Mesendoderm (in vitro differentiated cells): ENCODE data around the gene CNTRL.

Source experiments
- DNase-seq: peaks from one replicate; pipeline ENCODE4 v3.0.0; 2013
- H2AK5ac ChIP-seq: 2 replicates; pipeline ENCODE4 v1.6.1; 2013; ENCODE audit warnings: low read length, inconsistent platforms
- H2BK120ac ChIP-seq: 2 replicates; pipeline ENCODE4 v1.6.1; 2013; ENCODE audit warnings: low read depth, mild to moderate bottlenecking, low read length, moderate library complexity, mixed read lengths
- H2BK15ac ChIP-seq: replicated peaks from 2 replicates; pipeline ENCODE4 v1.6.1; 2013; ENCODE audit warnings: low read depth, mild to moderate bottlenecking, moderate library complexity
- H2BK5ac ChIP-seq: 2 replicates; pipeline ENCODE4 v1.6.1; 2013; ENCODE audit warnings: low read length, inconsistent platforms
- H3K18ac ChIP-seq: 2 replicates; pipeline ENCODE4 v1.6.1; 2013; ENCODE audit warnings: mild to moderate bottlenecking, low read length, mixed read lengths
- H3K23ac ChIP-seq: one replicate; pipeline ENCODE4 v1.6.1; 2013; ENCODE audit warnings: low read length
- H3K27ac ChIP-seq: 2 replicates; pipeline ENCODE4 v1.5.1; 2013; ENCODE audit warnings: low read depth, mild to moderate bottlenecking, inconsistent platforms, low read length, moderate library complexity
- H3K27me3 ChIP-seq: 2 replicates; pipeline ENCODE4 v1.6.1; 2013; ENCODE audit warnings: low read length, control low read depth, mild to moderate bottlenecking, inconsistent platforms; ENCODE audit not compliant: insufficient read depth, poor library complexity
- H3K36me3 ChIP-seq: 2 replicates; pipeline ENCODE4 v1.6.1; 2013; ENCODE audit warnings: low read length, inconsistent platforms; ENCODE audit not compliant: control insufficient read depth, insufficient read depth
- H3K4ac ChIP-seq: one replicate; pipeline ENCODE4 v1.6.1; 2013; ENCODE audit warnings: low read depth, mild to moderate bottlenecking, low read length, moderate library complexity
- H3K4me1 ChIP-seq: 2 replicates; pipeline ENCODE4 v1.6.1; 2013; ENCODE audit warnings: low read depth, low read length, inconsistent platforms; ENCODE audit not compliant: control insufficient read depth
- H3K4me2 ChIP-seq: 2 replicates; pipeline ENCODE4 v1.6.1; 2013; ENCODE audit warnings: low read length
- H3K4me3 ChIP-seq: 2 replicates; pipeline ENCODE4 v1.5.1; 2013; ENCODE audit warnings: mild to moderate bottlenecking, low read length
- H3K56ac ChIP-seq: one replicate; pipeline ENCODE4 v1.6.1; 2013; ENCODE audit warnings: low read length
- H3K79me1 ChIP-seq: 2 replicates; pipeline ENCODE4 v1.6.1; 2013; ENCODE audit warnings: low read length, inconsistent platforms
- H3K79me2 ChIP-seq: 2 replicates; pipeline ENCODE4 v1.6.1; 2013; ENCODE audit warnings: mild to moderate bottlenecking, low read length; ENCODE audit not compliant: control insufficient read depth, insufficient read depth
- H3K9ac ChIP-seq: 2 replicates; pipeline ENCODE4 v1.6.1; 2013; ENCODE audit warnings: low read length, inconsistent platforms
- H4K5ac ChIP-seq: one replicate; pipeline ENCODE4 v1.6.1; 2013; ENCODE audit warnings: low read length
- H4K8ac ChIP-seq: one replicate; pipeline ENCODE4 v1.6.1; 2013; ENCODE audit warnings: low read depth, mild to moderate bottlenecking, control low read depth, low read length, moderate library complexity
- WGBS: extraction: QIAGEN DNeasy Blood & Tissue Kit; methylation state at CpG from one replicate; pipeline ENCODE4 v1.1.7; 2013; ENCODE audit warnings: low lambda C conversion rate, missing lambda C conversion rate; ENCODE audit not compliant: insufficient coverage; ENCODE audit errors: extremely low coverage; 5-methylcytosine and 5-hydroxymethylcytosine counted together

The CNTRL gene

DNA sequence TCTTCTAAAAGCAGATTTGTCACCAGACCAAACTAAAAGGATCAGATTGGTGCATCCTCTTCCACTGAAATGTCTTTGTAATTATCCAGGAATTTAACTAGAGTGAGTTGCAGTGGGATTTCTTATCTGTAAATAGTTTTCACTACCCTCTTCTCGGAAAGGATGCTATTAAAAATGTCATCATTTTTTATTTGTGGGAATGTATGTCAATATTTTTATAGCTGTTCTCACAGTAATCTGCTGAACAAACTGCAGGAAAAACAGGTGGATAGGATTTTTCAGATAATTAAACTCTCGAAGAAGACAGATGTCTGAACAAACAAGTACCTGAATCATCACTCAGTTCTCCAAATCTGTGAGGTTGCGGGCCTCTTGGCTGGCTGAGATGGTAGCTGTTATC, 64.2 kb downstream of the CNTRL start:
- Histone ChIP-seq H3K36me3 (peaks cover 1% of the 10 kb centered on the region), H3K23ac (no peak overlapping the region), H2AK5ac (no peak overlapping the region), H3K27ac (no peak overlapping the region), H4K5ac (no peak overlapping the region), H3K79me1 (no peaks in the 10 kb centered on the region), H3K27me3 (no peaks in the 10 kb centered on the region), H3K9ac (no peak overlapping the region), H3K4me2 (no peak overlapping the region), H3K4me3 (no peak overlapping the region), H3K4me1 (peaks cover 2% of the 10 kb centered on the region), H2BK120ac (no peak overlapping the region), H2BK5ac (no peak overlapping the region), H4K8ac (no peak overlapping the region), H2BK15ac (no peak overlapping the region), H3K18ac (no peak overlapping the region), H3K56ac (no peak overlapping the region), H3K79me2 (no peaks in the 10 kb centered on the region), H3K4ac (no peak overlapping the region)
- no peak for DNase-seq
- WGBS = no CpG with 5 or more reads among the region's 3 CpGs

DNA sequence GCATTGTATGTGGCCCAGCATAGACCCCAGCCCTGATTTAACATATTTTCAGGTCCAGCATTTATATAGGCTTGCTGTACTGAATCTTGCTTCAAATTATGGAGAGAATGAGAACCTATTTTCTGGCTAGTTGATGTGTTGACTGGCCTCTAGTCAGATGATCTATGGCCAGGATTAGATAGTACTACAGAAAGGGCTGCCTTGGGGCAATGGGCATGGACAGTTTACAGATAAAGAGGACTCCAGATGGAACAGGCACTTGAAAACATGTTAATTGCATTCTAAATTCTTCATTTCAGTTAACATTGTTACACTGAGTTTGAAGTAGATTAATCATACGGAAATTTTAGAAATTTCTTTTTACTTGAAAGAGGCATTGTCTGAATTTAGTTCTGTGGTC, 65.4 kb downstream of the CNTRL start:
- Histone ChIP-seq H2BK15ac (no peak overlapping the region), H3K18ac (no peak overlapping the region), H3K56ac (no peak overlapping the region), H3K4me3 (no peak overlapping the region), H3K36me3 (peaks cover 1% of the 10 kb centered on the region), H3K79me1 (no peaks in the 10 kb centered on the region), H4K5ac (no peak overlapping the region), H3K9ac (no peak overlapping the region), H3K27me3 (no peaks in the 10 kb centered on the region), H3K4me1 (peaks cover 2% of the 10 kb centered on the region), H2BK120ac (no peak overlapping the region), H3K79me2 (no peaks in the 10 kb centered on the region), H4K8ac (no peak overlapping the region), H3K27ac (no peak overlapping the region), H3K4me2 (no peak overlapping the region), H3K4ac (no peak overlapping the region), H2AK5ac (no peak overlapping the region), H2BK5ac (no peak overlapping the region), H3K23ac (no peak overlapping the region)
- no CpG with 5 or more reads among the region's 1 CpG for WGBS
- no peak for DNase-seq

DNA sequence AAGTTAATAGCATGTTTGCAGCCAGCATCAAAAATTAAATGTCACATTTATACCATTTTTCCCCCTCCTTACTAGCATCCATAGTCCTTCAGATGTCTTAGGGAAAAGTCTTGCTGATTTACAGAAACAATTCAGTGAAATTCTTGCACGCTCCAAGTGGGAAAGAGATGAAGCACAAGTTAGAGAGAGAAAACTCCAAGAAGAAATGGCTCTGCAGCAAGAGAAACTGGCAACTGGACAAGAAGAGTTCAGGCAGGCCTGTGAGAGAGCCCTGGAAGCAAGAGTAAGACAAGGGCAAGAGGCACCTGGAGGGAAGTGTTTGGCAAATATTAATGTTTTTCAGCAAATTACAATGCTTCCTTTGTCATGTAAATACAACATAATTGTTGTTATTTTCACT, 66.6 kb downstream of the CNTRL start:
- Histone ChIP-seq H3K36me3 (peaks cover 1% of the 10 kb centered on the region), H4K8ac (no peak overlapping the region), H3K4me3 (no peak overlapping the region), H3K23ac (no peak overlapping the region), H3K56ac (no peak overlapping the region), H3K4me1 (peaks cover 2% of the 10 kb centered on the region), H3K4ac (no peak overlapping the region), H3K79me2 (no peaks in the 10 kb centered on the region), H3K27me3 (no peaks in the 10 kb centered on the region), H4K5ac (no peak overlapping the region), H3K4me2 (no peak overlapping the region), H2AK5ac (no peak overlapping the region), H2BK120ac (no peak overlapping the region), H2BK5ac (no peak overlapping the region), H3K18ac (no peak overlapping the region), H3K9ac (no peak overlapping the region), H2BK15ac (no peak overlapping the region), H3K27ac (no peak overlapping the region), H3K79me1 (no peaks in the 10 kb centered on the region)
- DNase-seq = no peak
- WGBS = no CpG with 5 or more reads among the region's 1 CpG

DNA sequence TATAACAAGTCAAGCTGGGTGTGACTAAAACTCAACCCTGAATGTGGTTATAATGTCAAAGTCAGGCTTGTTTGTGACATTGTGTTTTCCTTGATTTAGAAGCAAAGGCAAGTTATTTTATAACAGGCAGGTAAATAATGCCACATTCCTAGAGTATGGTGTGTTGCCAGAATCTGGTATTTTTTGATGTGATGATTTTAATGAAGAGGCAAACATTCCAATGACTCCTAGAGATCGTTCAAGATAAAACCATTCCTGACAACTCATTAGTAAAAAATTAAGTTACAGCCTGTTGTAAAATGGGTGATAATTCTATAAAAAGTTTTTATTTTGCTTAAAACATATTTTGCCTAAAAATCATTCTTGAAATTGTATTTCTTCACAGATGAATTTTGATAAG, 67.0 kb downstream of the CNTRL start:
- Histone ChIP-seq H3K9ac (no peak overlapping the region), H3K79me2 (no peaks in the 10 kb centered on the region), H2BK15ac (no peak overlapping the region), H3K56ac (no peak overlapping the region), H2BK120ac (no peak overlapping the region), H2AK5ac (no peak overlapping the region), H3K23ac (no peak overlapping the region), H3K4ac (no peak overlapping the region), H3K27me3 (no peaks in the 10 kb centered on the region), H3K4me1 (peaks cover 2% of the 10 kb centered on the region), H2BK5ac (no peak overlapping the region), H3K36me3 (peaks cover 1% of the 10 kb centered on the region), H4K5ac (no peak overlapping the region), H3K79me1 (no peaks in the 10 kb centered on the region), H4K8ac (no peak overlapping the region), H3K4me3 (no peak overlapping the region), H3K4me2 (no peak overlapping the region), H3K18ac (no peak overlapping the region), H3K27ac (no peak overlapping the region)
- DNase-seq = no peak
- no CpG with 5 or more reads among the region's 1 CpG for WGBS

DNA sequence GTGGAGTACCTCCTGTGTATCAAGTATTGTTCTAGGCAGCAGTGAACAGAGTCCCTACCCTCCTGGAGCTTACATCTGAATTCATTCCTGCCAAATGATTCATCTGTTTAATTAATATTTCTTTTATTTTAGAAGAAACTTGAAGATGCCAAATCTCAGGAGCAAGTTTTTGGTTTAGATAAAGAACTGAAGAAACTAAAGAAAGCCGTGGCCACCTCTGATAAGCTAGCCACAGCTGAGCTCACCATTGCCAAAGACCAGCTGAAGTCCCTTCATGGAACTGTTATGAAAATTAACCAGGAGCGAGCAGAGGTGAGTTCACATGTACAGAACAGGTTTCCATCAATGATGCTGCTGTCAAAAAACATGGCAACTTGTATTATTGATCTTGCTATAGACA, 69.0 kb downstream of the CNTRL start:
- peaks cover 1% of the 10 kb centered on the region for H3K36me3 ChIP-seq

DNA sequence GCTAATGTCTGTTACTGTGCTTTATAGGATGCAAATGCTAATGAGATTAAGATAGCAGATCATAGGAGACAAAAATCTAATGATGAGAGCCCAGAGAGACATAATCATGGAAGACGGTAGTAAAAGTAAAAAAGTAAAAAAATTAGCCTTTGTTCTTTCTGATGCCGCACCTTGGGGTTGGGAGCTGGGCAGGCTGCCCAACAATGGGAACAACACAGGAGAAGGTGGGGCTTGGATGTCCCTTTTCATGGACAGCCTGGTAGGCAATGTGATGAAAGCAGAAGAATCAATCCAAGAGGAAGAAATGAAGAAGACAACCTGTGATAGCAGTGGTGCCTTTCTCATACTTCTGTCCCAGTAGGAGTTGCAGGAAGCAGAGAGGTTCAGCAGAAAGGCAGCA, 69.7 kb downstream of the CNTRL start:
- H3K4ac ChIP-seq = no peak overlapping the region
- H3K79me1 ChIP-seq = no peaks in the 10 kb centered on the region
- H2BK15ac ChIP-seq = no peak overlapping the region
- no peak for DNase-seq
- no peak overlapping the region for H4K8ac ChIP-seq
- H3K56ac ChIP-seq = no peak overlapping the region
- no peak overlapping the region for H3K23ac ChIP-seq
- no peak overlapping the region for H4K5ac ChIP-seq
- H3K27me3 ChIP-seq = no peaks in the 10 kb centered on the region
- no peak overlapping the region for H3K9ac ChIP-seq
- H3K4me1 ChIP-seq = peaks cover 2% of the 10 kb centered on the region
- H3K36me3 ChIP-seq = peaks cover 1% of the 10 kb centered on the region
- no peak overlapping the region for H2BK5ac ChIP-seq
- no peak overlapping the region for H3K27ac ChIP-seq
- H3K79me2 ChIP-seq = no peaks in the 10 kb centered on the region
- no CpG with 5 or more reads among the region's 2 CpGs for whole genome bisulfite sequencing
- no peak overlapping the region for H3K4me2 ChIP-seq
- H3K4me3 ChIP-seq = no peak overlapping the region
- no peak overlapping the region for H2BK120ac ChIP-seq
- H2AK5ac ChIP-seq = no peak overlapping the region
- no peak overlapping the region for H3K18ac ChIP-seq

More for the DNA sequence above, 69.0 kb downstream of the CNTRL start:
- H2AK5ac ChIP-seq = no peak overlapping the region
- no peak overlapping the region for H3K4me2 ChIP-seq
- H2BK120ac ChIP-seq = no peak overlapping the region
- H3K4me1 ChIP-seq = peaks cover 2% of the 10 kb centered on the region
- WGBS = no CpG with 5 or more reads among the region's 2 CpGs
- H3K27me3 ChIP-seq = no peaks in the 10 kb centered on the region
- no peak overlapping the region for H3K4me3 ChIP-seq
- H2BK5ac ChIP-seq = no peak overlapping the region
- H3K79me2 ChIP-seq = no peaks in the 10 kb centered on the region
- no peak for DNase-seq
- H4K5ac ChIP-seq = no peak overlapping the region
- H3K18ac ChIP-seq = no peak overlapping the region
- no peak overlapping the region for H3K9ac ChIP-seq
- no peak overlapping the region for H3K23ac ChIP-seq
- no peak overlapping the region for H4K8ac ChIP-seq
- H3K27ac ChIP-seq = no peak overlapping the region
- H3K56ac ChIP-seq = no peak overlapping the region
- H3K4ac ChIP-seq = no peak overlapping the region
- no peaks in the 10 kb centered on the region for H3K79me1 ChIP-seq
- no peak overlapping the region for H2BK15ac ChIP-seq
